ENCODE data around the gene SMYD3. TPM values are rescaled to one million over a fixed set of nuclear protein-coding genes. Genes with fewer than 3 reads are reported as not detected.

The SMYD3 gene
- total and polyA plus RNA-seq, 9 of the 15 experiments (the other 6 are each of a cell fraction or from before 2014, with no cell fraction given): 128 to 440 (median 197) TPM

DNA sequence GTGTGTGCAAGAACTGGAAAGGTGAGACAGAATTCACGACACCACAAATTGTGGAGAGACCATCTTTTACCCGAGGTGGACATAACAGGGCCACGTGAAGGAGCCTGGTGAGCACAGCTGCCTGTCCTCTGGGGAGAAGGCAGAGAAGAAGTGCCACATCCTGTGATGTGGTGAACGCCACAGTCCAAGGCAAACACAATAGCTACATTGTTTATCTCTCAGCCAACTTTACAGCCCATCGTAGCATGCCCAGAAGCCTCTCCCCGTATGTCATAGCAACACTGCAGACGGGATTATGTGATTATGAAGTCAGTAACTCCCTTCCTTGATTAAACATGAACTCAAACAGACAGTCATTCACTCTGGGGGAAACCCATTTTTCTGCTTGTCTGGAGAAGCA, 612.2 kb downstream of the SMYD3 start (continued):
- TF ChIP-seq, protein P1, sequence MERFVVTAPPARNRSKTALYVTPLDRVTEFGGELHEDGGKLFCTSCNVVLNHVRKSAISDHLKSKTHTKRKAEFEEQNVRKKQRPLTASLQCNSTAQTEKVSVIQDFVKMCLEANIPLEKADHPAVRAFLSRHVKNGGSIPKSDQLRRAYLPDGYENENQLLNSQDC (CRISPR knock-in tag; IDR thresholded peaks at IDR 0.05): no peak

DNA sequence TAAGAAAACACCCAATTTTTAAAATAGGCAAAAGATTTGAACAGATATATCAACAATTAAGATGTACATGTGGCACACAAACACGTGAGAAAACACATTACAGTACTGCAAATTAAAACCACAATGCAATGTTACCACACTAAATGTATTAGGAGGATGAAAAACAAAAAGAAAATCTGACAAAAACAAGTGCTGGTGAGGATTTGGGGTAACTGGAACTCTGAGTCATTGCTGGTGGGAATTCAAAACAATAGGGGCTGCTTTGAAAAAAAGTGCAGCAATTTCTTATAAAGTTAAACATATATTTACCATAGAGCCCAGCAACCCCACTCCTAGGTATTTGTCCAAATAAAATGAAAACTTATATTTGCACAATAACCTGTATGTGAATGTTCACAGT, 614.1 kb downstream of the SMYD3 start:
- Histone ChIP-seq H3K4me2 (ENCODE audit: insufficient read depth, low read length) (no peak overlapping the region), H4K20me1 (replicated peaks; ENCODE audit: control insufficient read depth, insufficient read depth, low read length) (no peaks in the 10 kb centered on the region), H3K27me3 (ENCODE audit: control insufficient read depth in 2 of 2, insufficient read depth in 2 of 2, low read length in 2 of 2) (no peaks in the 10 kb centered on the region), H2AFZ (ENCODE audit: low read depth, low read length) (no peak overlapping the region), H3K9me1 (ENCODE audit: control insufficient read depth, insufficient read depth, low read length) (no peaks in the 10 kb centered on the region), H3K4me3 (no peak overlapping the region), H3K9ac (ENCODE audit: insufficient read depth in 1 of 2, low read depth in 2 of 2, low read length in 2 of 2) (no peak overlapping the region), H3K4me1 (replicated peaks in 1 of 2; ENCODE audit: control insufficient read depth in 2 of 2, insufficient read depth in 2 of 2, low read length in 2 of 2) (no peaks in the 10 kb centered on the region), H3K79me2 (ENCODE audit: control insufficient read depth, insufficient read depth, low read length) (peaks cover 32% of the 10 kb centered on the region; the same call in 2 of the 3 replicates), H3K27ac (ENCODE audit: extremely low read depth, low read depth, low read length) (no peak overlapping the region), H3K9me3 (replicated peaks; ENCODE audit: control insufficient read depth, insufficient read depth, low read depth, low read length) (peaks cover 14% of the 10 kb centered on the region), H3K36me3 (ENCODE audit: control insufficient read depth, insufficient read depth, low read length) (peaks cover 54% of the 10 kb centered on the region)
- 74% methylated on average over 1 of the region's 1 CpG for WGBS (ENCODE audit: insufficient coverage, low coverage, missing lambda C conversion rate)
- CTCF ChIA-PET (ENCODE audit: low intra/inter-chr PET ratio): no interaction called here
- in situ Hi-C loops (cut with MboI) (no loop called here), intact Hi-C loops (cut with micrococcal nuclease) (no loop called here)
- FAIRE-seq (no peak), ATAC-seq (no peak), DNase-seq (ENCODE audit: extremely low read depth in 1 of 4, low spot score in 3 of 4) (no peak)
- BruUV-seq (replicated peaks): no TSS peak
- no peak for TF ChIP-seq ZNF354B (CRISPR knock-in tag; IDR thresholded peaks at IDR 0.05)
- peak; percentile 78 for TF ChIP-seq RBM25 (IDR thresholded peaks at IDR 0.05; ENCODE audit: low read depth, low read length, severe bottlenecking)
- TF ChIP-seq, protein P2, sequence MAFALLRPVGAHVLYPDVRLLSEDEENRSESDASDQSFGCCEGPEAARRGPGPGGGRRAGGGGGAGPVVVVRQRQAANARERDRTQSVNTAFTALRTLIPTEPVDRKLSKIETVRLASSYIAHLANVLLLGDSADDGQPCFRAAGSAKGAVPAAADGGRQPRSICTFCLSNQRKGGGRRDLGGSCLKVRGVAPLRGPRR (CRISPR knock-in tag; IDR thresholded peaks at IDR 0.05): no peak
- TF ChIP-seq, protein P3, sequence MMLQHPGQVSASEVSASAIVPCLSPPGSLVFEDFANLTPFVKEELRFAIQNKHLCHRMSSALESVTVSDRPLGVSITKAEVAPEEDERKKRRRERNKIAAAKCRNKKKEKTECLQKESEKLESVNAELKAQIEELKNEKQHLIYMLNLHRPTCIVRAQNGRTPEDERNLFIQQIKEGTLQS (IDR thresholded peaks at IDR 0.05): 0 out of 2 replicates have a peak, but pooled peaks have one; percentile 7
- TF ChIP-seq, protein P3 (CRISPR knock-in tag; conservative IDR thresholded peaks at IDR 0.05): no peak
- TF ChIP-seq SMARCA5 (IDR thresholded peaks at IDR 0.05): no peak
- no peak for TF ChIP-seq ZNF23 (CRISPR knock-in tag; IDR thresholded peaks at IDR 0.05)
- TF ChIP-seq EP300 (IDR thresholded peaks at IDR 0.05; ENCODE audit: low read length): no peak
- TF ChIP-seq ZNF184 (CRISPR knock-in tag; IDR thresholded peaks at IDR 0.05): peak; percentile 84
- no peak for TF ChIP-seq SP1 (CRISPR knock-in tag; IDR thresholded peaks at IDR 0.05)
- TF ChIP-seq ZNF263 (CRISPR knock-in tag; IDR thresholded peaks at IDR 0.05; ENCODE audit: borderline replicate concordance): no peak
- POLR2A ChIA-PET: no interaction called here

Measured in K562 (cell line).